ENCODE results near the gene MET.

GRCh38 chr7:116633131-116633988 is 38.6 kb upstream of the MET start:
- TF ChIP-seq RXRA (IDR thresholded peaks at IDR 0.05) (no peak), GABPA (IDR thresholded peaks at IDR 0.05 in 1 of 2, conservative IDR thresholded peaks at IDR 0.05 in 1 of 2) (no peak), FOXA2 (IDR thresholded peaks at IDR 0.05) (no peak), CTCF (IDR thresholded peaks at IDR 0.05; ENCODE audit: low read depth, low read length, missing input control) (no peak), MAX (IDR thresholded peaks at IDR 0.05) (no peak)
